Measurements from ENCODE around the gene RAPGEF2.
"Not testable (repeated sequence)": the region's sequence is repeated elsewhere in the genome, so short reads cannot be mapped to it uniquely, and the experiment has no call there.

The RAPGEF2 gene

GRCh38 chr4:159342374-159342773, 239.5 kb downstream of the RAPGEF2 start:
- DNase-seq = no peak

DNA sequence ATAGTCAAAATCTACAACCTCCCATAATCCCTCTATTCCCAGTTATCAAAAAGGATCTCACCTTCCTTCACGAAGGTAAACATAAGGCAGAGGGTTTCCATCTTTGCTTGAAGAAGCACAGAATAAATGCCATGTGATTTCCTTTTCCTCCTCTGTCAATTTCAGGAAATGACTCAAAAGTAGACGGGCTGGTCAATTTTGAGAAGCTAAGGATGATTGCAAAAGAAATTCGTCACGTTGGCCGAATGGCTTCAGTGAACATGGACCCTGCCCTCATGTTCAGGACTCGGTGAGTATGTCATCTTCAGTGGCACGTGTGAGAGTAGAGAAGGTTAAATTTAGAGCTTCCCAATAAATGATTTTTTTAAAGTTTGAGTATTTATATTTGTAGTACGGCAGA, 240.2 kb downstream of the RAPGEF2 start:
- DNase-seq = no peak

DNA sequence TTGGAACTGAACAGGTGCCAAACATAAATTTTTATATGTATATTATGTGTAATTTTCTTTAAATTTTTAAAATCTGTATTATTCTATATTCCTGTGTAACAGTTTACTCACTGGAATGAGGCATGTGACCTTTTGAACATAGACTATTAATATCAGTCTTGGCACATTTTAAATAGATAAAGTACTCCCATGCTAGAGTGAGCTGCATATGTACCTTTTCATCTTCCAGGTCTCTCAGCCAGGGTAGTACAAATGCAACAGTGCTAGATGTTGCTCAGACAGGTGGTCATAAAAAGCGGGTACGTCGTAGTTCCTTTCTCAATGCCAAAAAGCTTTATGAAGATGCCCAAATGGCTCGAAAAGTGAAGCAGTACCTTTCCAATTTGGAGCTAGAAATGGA, 242.0 kb downstream of the RAPGEF2 start:
- no peak for DNase-seq

DNA sequence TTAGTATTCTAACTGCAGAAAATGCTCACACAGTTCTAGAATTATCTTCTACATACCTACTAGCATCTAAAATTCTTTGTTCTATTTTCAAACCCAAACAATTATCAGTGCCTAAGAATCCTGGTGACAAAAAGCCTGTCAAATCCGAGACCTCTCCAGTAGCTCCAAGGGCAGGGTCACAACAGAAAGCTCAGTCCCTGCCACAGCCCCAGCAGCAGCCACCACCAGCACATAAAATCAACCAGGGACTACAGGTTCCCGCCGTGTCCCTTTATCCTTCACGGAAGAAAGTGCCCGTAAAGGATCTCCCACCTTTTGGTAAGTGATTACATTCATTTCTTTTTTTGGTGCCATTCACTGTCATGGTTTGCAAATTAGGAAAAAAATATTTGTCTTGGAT, 243.8 kb downstream of the RAPGEF2 start:
- no peak for DNase-seq

DNA sequence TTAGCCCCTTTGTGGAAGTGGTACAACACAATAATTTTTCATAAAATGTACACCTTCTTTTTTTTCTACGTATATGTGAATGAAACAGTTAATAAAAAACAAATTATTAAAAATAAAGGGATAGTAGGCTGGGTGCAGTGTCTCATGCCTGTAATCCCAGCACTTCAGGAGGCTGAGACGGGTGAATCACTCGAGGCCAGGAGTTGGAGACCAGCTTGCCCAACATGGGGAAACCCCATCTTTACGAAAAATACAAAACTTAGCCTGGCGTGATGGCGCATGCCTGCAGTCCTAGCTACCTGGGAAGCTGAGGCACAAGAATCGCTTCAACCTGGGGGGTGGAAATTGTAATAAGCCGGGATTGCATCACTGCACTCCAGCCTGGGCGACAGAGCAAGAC, 244.9 kb downstream of the RAPGEF2 start:
- no peak for DNase-seq

- no peak for DNase-seq
Observed at GRCh38 chr4:159349332-159349731, 246.5 kb downstream of the RAPGEF2 start.

DNA sequence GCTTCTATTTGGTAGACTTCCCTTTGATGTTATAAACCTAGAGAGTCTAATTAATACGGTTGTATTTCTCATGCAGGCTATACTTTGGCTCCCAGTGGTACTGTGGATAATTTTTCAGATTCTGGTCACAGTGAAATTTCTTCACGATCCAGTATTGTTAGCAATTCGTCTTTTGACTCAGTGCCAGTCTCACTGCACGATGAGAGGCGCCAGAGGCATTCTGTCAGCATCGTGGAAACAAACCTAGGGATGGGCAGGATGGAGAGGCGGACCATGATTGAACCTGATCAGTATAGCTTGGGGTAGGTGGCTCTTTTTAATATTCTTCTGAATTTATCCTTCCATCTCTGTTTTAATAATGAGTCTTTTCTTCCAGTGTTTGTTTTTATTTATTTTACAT, 249.7 kb downstream of the RAPGEF2 start:
- DNase-seq = no peak

- no peak for DNase-seq
Observed at GRCh38 chr4:159353422-159354116, 250.7 kb downstream of the RAPGEF2 start.

- DNase-seq = no peak
Observed at GRCh38 chr4:159355466-159355865, 252.6 kb downstream of the RAPGEF2 start.

DNA sequence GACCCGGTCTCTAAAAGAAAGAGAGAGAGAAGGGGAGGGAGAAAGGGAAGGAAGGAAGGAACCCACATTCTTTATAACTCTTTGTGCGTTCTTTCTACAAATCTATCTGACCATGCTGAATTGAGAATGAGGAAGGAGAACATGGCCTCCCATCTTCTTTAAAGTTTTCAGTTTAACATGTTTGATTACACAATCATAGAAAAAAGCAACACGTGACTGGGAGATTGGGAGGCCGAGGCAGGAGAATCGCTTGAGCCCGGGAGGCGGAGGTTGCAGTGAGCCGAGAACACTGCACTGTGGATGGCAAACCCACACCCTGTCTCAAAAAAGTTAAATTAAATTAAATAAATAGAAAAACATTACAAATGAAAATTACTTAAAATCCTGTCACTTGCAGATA, 254.5 kb downstream of the RAPGEF2 start:
- DNase-seq = no peak

DNA sequence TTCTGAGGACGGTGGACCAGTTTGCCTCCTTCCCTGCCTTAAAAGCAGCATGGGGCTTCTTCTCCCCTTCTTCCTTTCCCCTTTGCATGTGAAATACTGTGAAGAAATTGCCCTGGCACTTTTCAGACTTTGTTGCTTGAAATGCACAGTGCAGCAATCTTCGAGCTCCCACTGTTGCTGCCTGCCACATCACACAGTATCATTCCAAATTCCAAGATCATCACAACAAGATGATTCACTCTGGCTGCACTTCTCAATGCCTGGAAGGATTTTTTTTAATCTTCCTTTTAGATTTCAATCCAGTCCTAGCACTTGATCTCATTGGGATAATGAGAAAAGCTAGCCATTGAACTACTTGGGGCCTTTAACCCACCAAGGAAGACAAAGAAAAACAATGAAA, 255.3 kb downstream of the RAPGEF2 start:
- no peak for DNase-seq

DNA sequence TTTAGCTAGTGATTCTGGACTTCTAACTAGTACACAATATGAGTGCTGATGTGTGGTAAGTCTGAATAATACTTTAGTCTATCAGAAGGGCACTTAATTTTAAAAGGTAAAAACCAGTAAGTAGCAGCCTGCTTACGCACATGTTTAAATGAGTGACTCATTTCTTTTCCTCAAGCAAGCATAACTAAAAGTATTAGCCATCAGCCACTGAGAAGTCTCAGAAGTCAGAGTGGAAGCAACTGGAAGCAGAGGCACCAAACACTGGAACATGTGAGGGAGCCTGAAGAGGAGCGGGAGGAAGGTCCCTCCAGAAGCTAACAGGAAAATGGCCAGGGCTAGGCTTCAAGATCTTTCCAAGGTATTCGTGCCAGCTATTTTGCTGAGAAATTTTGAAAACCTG, 257.7 kb downstream of the RAPGEF2 start:
- DNase-seq = no peak

- no peak for DNase-seq
Observed at GRCh38 chr4:159363361-159363760, 260.5 kb downstream of the RAPGEF2 start.

- DNase-seq = no peak
Observed at GRCh38 chr4:159366966-159367780, 264.3 kb downstream of the RAPGEF2 start.

DNA sequence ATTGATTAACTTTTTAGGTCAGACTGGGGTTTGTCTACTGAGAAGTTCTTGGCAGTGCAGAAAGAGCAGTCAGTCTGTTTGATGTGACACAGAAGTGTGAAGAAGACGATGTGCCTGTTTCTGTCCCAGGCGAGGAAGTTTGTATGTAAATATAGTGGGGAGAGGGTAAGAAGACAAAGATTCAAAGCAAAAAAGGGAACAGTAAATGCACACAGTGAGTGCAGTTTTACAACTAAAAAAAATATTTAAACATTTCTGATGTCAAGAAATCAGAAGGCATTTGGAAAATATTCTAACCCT, 264.9 kb downstream of the RAPGEF2 start:
- no peak for DNase-seq

- DNase-seq = no peak
Observed at GRCh38 chr4:159368320-159368719, 265.4 kb downstream of the RAPGEF2 start.

DNA sequence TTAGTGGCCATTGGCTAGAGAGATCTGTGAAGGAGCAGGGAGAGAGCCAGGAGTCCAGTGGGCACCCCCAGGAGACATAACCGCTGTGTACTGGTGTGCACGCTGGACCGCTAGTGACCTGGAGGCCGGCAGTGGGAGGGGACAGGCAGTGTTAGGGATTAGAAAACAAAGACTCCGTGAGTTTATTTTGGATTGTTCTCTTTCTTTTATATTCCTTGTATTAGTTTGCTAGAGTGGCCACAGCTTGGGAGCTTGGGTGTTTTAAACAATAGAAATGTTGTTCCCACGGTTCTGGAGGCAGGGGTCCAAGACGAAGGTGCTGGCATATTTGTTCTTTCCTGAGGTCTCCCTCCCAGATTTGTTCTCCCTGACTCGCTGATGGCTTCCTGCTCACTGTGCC, 266.4 kb downstream of the RAPGEF2 start:
- DNase-seq = no peak

- DNase-seq = no peak
Observed at GRCh38 chr4:159370286-159370685, 267.4 kb downstream of the RAPGEF2 start.

GRCh38 chr4:159374749-159375530, 272.1 kb downstream of the RAPGEF2 start:
- no peak for DNase-seq

GRCh38 chr4:159376289-159376688, 273.4 kb downstream of the RAPGEF2 start:
- DNase-seq = no peak

GRCh38 chr4:159378056-159378616, 275.3 kb downstream of the RAPGEF2 start:
- DNase-seq = no peak

DNA sequence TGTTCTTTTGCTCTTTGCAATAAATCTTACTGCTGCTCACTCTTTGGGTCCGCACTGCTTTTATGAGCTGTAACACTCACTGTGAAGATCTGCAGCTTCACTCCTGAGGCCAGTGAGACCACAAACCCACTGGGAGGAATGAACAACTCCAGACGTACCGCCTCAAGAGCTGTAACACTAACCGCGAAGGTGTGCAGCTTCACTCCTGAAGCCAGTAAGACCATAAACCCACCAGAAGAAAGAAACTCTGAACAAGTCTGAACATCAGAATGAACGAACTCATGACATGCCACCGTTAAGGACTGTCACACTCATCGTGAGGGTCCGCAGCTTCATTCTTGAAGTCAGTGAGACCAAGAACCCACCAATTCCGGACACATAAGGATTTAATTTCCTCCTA, 276.2 kb downstream of the RAPGEF2 start:
- not testable (repeated sequence) for DNase-seq

DNA sequence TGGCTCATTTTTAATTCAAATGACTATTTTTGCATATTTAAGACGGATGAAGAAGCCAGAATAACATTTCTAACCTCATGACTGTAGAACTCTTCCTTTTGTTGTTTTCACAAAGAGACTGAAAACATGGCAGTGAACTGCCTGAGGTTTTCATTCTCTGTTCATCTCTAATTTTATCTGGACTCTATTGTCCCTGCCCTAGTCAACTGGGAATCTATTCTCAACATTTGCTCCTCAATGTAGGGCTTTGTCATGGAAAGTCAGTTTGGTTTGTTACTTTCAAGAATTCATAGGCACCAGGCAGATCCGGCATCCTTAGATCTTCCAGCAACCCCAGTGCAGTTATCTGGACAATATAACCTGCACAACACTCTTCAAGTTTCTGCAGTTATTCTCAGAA, 277.0 kb downstream of the RAPGEF2 start:
- no peak for DNase-seq
